HepG2 (cell line): ENCODE data around the gene NUDCD2. TPM values are rescaled to one million over a fixed set of nuclear protein-coding genes. Genes with fewer than 3 reads are reported as not detected.
A peak's percentile ranks its signal among the peaks of the same experiment; 100 is the strongest.

Experiments used
- AGO1 ChIP-seq: fragments of 200-400 bp; formaldehyde crosslinking; IDR thresholded peaks from 2 replicates; pipeline ENCODE4 v1.6.1; 2017; ENCODE audit warnings: mild to moderate bottlenecking, low read depth, low read length, moderate library complexity; ENCODE audit not compliant: poor library complexity, severe bottlenecking
- ATF1 ChIP-seq: IDR thresholded peaks from 2 replicates; pipeline ENCODE4 v1.6.1; 2016; ENCODE audit warnings: mild to moderate bottlenecking, control low read depth
- ATF7 ChIP-seq, 2 experiments: fragments of 450-650 bp in 1 of 2; sonication (generic) in 1 of 2; formaldehyde crosslinking in 1 of 2; IDR thresholded peaks; 2 replicates each; pipeline versions ENCODE4 v1.4.0 to v1.6.1; 2016 to 2020; ENCODE audit warnings: antibody characterized with exemption in 1 of 2, mild to moderate bottlenecking in 1 of 2, missing genetic modification reagents in 1 of 2
- JUNB ChIP-seq: sonication (generic); formaldehyde crosslinking; IDR thresholded peaks from 2 replicates; pipeline ENCODE4 v1.8.0; 2022; ENCODE audit warnings: missing genetic modification reagents, mild to moderate bottlenecking, borderline replicate concordance
- POLR2AphosphoS2 ChIP-seq: IDR thresholded peaks from 2 replicates; pipeline ENCODE4 v1.6.1; 2011; ENCODE audit warnings: low read depth, low read length, improper control_type of control experiment
- SP140L ChIP-seq: sonication (generic); formaldehyde crosslinking; IDR thresholded peaks from 2 replicates; pipeline ENCODE4 v1.4.0; 2020; ENCODE audit warnings: missing genetic modification reagents, borderline replicate concordance
- ZBTB20 ChIP-seq: sonication (generic); formaldehyde crosslinking; IDR thresholded peaks from 2 replicates; pipeline ENCODE4 v1.8.1; 2023; ENCODE audit warnings: missing genetic modification reagents, low read depth, mild to moderate bottlenecking, borderline replicate concordance
- ZFP36L1 ChIP-seq: sonication (generic); formaldehyde crosslinking; IDR thresholded peaks from 2 replicates; pipeline ENCODE4 v1.8.0; 2022; ENCODE audit warnings: mild to moderate bottlenecking, missing genetic modification reagents, moderate library complexity
- ZFP90 ChIP-seq: sonication (generic); formaldehyde crosslinking; IDR thresholded peaks from 2 replicates; pipeline ENCODE4 v1.8.0; 2022; ENCODE audit warnings: missing genetic modification reagents, mild to moderate bottlenecking, inconsistent platforms, borderline replicate concordance
- ZFY ChIP-seq: sonication (generic); formaldehyde crosslinking; IDR thresholded peaks from 2 replicates; pipeline ENCODE4 v1.4.0; 2020; ENCODE audit warnings: missing genetic modification reagents
- ZMYM3 ChIP-seq: sonication (generic); formaldehyde crosslinking; IDR thresholded peaks from 2 replicates; pipeline ENCODE4 v1.5.1; 2020; ENCODE audit warnings: mild to moderate bottlenecking, missing genetic modification reagents
- ZNF263 ChIP-seq: sonication (generic); formaldehyde crosslinking; IDR thresholded peaks from 2 replicates; pipeline ENCODE4 v1.4.0; 2020; ENCODE audit warnings: missing genetic modification reagents
- ZNF329 ChIP-seq: sonication (generic); formaldehyde crosslinking; IDR thresholded peaks from 2 replicates; pipeline ENCODE4 v1.9.0; 2021; ENCODE audit warnings: low read depth, mild to moderate bottlenecking, missing genetic modification reagents
- polyA plus RNA-seq, 8 experiments: library from polyadenylated mRNA; depleted of rRNA in 3 of 8; stranded (reverse) in 7 of 8; unstranded in 1 of 8; fragments of >200 nt; fragmentation: Illumina TruSeq in 4 of 8; extraction: Trizol in 4 of 8; gene quantifications; 2 replicates each; pipeline versions ENCODE4 v1.2.1 to v1.2.3, GENCODE V29; 2011 to 2016; ENCODE audit warnings: low read depth in 4 of 8, missing spikeins in 1 of 8, mixed read lengths in 1 of 8; ENCODE audit not compliant: insufficient read depth in 1 of 8
- total RNA-seq, 5 experiments: library from RNA; depleted of rRNA; stranded (reverse); fragments of >200 nt; fragmentation: Illumina TruSeq; extraction: Trizol; gene quantifications; 2 replicates each; pipeline ENCODE4 v1.2.3, GENCODE V29; 2016; ENCODE audit warnings: low read depth in 1 of 5
- TF ChIP-seq, protein P1 (sequence below), 2 experiments: sonication (generic) in 1 of 2; formaldehyde crosslinking in 1 of 2; IDR thresholded peaks; 2 replicates each; pipeline versions ENCODE4 v1.6.1 to v1.9.0; 2014 to 2022; ENCODE audit warnings: antibody characterized with exemption in 1 of 2, borderline replicate concordance in 1 of 2, inconsistent platforms in 1 of 2, low read depth in 1 of 2, missing genetic modification reagents in 1 of 2
- TF ChIP-seq, protein P2 (sequence below): sonication (generic); formaldehyde crosslinking; conservative IDR thresholded peaks from 2 replicates; pipeline ENCODE4 v1.8.0; 2022; ENCODE audit warnings: missing genetic modification reagents
- TF ChIP-seq, protein P3 (sequence below): sonication (generic); formaldehyde crosslinking; IDR thresholded peaks from 2 replicates; pipeline ENCODE4 v1.4.0; 2020; ENCODE audit warnings: mild to moderate bottlenecking, missing genetic modification reagents
- TF ChIP-seq, protein P4 (sequence below): sonication (generic); formaldehyde crosslinking; IDR thresholded peaks from 2 replicates; pipeline ENCODE4 v1.4.0; 2020; ENCODE audit warnings: mild to moderate bottlenecking, missing genetic modification reagents

NUDCD2 gene
- total and polyA plus RNA-seq, 2 of the 13 experiments (the other 11 are each of a cell fraction or from before 2014, with no cell fraction given), result 14.8 to 39.2 TPM

DNA sequence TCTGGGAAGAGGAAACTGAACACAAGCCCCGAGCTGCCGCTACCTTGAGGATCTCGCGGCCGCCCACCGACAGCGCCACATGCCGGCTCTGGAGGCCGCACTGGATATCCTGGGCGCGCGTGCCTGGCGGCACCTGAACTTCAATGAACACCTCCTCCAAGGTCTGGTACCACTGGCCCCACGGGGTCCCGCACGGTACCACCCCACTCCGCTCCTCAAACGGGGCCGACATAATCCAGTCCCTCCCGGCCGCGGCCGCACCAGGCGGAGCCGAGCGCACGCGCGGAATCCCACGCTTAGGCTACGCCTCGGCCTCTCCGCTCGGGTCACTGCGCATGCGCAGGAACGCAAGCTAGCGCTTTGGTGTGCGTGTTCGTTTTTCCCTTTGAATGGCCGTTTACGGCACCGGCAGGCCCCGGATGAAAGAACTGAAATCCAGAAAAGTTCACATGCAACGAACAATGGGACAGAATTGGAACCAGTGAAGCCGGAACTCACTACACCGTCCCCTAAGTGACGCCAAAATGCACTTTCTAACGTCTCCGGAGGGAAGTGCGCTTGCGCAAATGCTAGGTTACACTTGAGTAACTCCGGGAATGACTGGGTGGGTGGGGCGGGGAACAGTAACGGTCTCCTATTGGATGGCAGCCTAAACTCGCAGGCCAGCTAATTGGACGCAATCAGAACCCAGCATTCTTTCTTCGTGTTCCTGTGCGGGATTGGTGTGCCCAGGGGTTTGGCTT, at the start of gene NUDCD2 (continued):
- TF ChIP-seq AGO1 (no peak), ZNF329 (CRISPR knock-in tag) (peak; percentile 43; the same call in 1 of the 2 replicates), ZFY (CRISPR knock-in tag) (peak; percentile 97), JUNB (CRISPR knock-in tag) (no peak), POLR2AphosphoS2 (peak; percentile 65; the same call in 1 of the 2 replicates), ZFP36L1 (peak; percentile 79; the same call in 1 of the 2 replicates), ZFP90 (peak; percentile 64; the same call in 1 of the 2 replicates), SP140L (no peak), ATF1 (CRISPR knock-in tag) (peak; percentile 16; the same call in 1 of the 2 replicates), ATF7 (IDR thresholded peaks at IDR 0.05) (no peak), ATF7 (CRISPR knock-in tag; IDR thresholded peaks at IDR 0.05) (no peak), ZMYM3 (peak; percentile 22; the same call in 1 of the 2 replicates), ZNF263 (CRISPR knock-in tag) (peak; percentile 61; the same call in 1 of the 2 replicates), ZBTB20 (CRISPR knock-in tag) (peak; percentile 67; the same call in 1 of the 2 replicates)
- TF ChIP-seq, protein P1, sequence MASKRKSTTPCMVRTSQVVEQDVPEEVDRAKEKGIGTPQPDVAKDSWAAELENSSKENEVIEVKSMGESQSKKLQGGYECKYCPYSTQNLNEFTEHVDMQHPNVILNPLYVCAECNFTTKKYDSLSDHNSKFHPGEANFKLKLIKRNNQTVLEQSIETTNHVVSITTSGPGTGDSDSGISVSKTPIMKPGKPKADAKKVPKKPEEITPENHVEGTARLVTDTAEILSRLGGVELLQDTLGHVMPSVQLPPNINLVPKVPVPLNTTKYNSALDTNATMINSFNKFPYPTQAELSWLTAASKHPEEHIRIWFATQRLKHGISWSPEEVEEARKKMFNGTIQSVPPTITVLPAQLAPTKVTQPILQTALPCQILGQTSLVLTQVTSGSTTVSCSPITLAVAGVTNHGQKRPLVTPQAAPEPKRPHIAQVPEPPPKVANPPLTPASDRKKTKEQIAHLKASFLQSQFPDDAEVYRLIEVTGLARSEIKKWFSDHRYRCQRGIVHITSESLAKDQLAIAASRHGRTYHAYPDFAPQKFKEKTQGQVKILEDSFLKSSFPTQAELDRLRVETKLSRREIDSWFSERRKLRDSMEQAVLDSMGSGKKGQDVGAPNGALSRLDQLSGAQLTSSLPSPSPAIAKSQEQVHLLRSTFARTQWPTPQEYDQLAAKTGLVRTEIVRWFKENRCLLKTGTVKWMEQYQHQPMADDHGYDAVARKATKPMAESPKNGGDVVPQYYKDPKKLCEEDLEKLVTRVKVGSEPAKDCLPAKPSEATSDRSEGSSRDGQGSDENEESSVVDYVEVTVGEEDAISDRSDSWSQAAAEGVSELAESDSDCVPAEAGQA (IDR thresholded peaks at IDR 0.05; ENCODE audit: low read depth), result peak; percentile 88
- TF ChIP-seq, protein P1 (CRISPR knock-in tag; IDR thresholded peaks at IDR 0.05; ENCODE audit: borderline replicate concordance), result 0 out of 2 replicates have a peak, but pooled peaks have one; percentile 69
- TF ChIP-seq, protein P2, sequence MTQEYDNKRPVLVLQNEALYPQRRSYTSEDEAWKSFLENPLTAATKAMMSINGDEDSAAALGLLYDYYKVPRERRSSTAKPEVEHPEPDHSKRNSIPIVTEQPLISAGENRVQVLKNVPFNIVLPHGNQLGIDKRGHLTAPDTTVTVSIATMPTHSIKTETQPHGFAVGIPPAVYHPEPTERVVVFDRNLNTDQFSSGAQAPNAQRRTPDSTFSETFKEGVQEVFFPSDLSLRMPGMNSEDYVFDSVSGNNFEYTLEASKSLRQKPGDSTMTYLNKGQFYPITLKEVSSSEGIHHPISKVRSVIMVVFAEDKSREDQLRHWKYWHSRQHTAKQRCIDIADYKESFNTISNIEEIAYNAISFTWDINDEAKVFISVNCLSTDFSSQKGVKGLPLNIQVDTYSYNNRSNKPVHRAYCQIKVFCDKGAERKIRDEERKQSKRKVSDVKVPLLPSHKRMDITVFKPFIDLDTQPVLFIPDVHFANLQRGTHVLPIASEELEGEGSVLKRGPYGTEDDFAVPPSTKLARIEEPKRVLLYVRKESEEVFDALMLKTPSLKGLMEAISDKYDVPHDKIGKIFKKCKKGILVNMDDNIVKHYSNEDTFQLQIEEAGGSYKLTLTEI, result no peak
- TF ChIP-seq, protein P3, sequence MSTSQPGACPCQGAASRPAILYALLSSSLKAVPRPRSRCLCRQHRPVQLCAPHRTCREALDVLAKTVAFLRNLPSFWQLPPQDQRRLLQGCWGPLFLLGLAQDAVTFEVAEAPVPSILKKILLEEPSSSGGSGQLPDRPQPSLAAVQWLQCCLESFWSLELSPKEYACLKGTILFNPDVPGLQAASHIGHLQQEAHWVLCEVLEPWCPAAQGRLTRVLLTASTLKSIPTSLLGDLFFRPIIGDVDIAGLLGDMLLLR (CRISPR knock-in tag), result no peak; the same call in 1 of the 2 replicates
- TF ChIP-seq, protein P4, sequence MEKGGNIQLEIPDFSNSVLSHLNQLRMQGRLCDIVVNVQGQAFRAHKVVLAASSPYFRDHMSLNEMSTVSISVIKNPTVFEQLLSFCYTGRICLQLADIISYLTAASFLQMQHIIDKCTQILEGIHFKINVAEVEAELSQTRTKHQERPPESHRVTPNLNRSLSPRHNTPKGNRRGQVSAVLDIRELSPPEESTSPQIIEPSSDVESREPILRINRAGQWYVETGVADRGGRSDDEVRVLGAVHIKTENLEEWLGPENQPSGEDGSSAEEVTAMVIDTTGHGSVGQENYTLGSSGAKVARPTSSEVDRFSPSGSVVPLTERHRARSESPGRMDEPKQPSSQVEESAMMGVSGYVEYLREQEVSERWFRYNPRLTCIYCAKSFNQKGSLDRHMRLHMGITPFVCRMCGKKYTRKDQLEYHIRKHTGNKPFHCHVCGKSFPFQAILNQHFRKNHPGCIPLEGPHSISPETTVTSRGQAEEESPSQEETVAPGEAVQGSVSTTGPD, result 0 out of 2 replicates have a peak, but pooled peaks have one; percentile 16
